GM10266 (cell line): ENCODE data around the gene ADAMTSL3.

Source experiments
- DNase-seq: peaks from one replicate; pipeline ENCODE4 v3.0.0; 2012; ENCODE audit errors: extremely low spot score
- CTCF ChIP-seq: IDR thresholded peaks from 2 replicates; pipeline ENCODE4 v1.5.1; 2012; ENCODE audit warnings: mild to moderate bottlenecking, low read depth; ENCODE audit not compliant: control insufficient read depth, insufficient read depth; ENCODE audit errors: missing control alignments

Gene ADAMTSL3

GRCh38 chr15:83850501-83851245 lies 196.8 kb downstream of the ADAMTSL3 start:
- no peak for TF ChIP-seq CTCF
- no peak for DNase-seq

- no peak for TF ChIP-seq CTCF
- no peak for DNase-seq
Measured at GRCh38 chr15:83853232-83853631, 199.3 kb downstream of the ADAMTSL3 start.

GRCh38 chr15:83854321-83854720 lies 200.4 kb downstream of the ADAMTSL3 start:
- DNase-seq: no peak
- no peak for TF ChIP-seq CTCF

- TF ChIP-seq CTCF: no peak
- DNase-seq: no peak
Measured at GRCh38 chr15:83854950-83855707, 201.2 kb downstream of the ADAMTSL3 start.

GRCh38 chr15:83855956-83856355 lies 202.0 kb downstream of the ADAMTSL3 start:
- TF ChIP-seq CTCF: no peak
- no peak for DNase-seq

- no peak for DNase-seq
- TF ChIP-seq CTCF: no peak
Measured at GRCh38 chr15:83858820-83859505, 205.0 kb downstream of the ADAMTSL3 start.
